ENCODE results near the gene IPO9.

The IPO9 gene

GRCh38 chr1:201786824-201787223, 42.1 kb upstream of the IPO9 start:
- Histone ChIP-seq H3K23ac (ENCODE audit: low read length in 2 of 2) (peak overlapping the region in 1 of 2 experiments; percentile 25), H3K27me3 (ENCODE audit: control insufficient read depth in 1 of 2, insufficient read depth in 1 of 2, low read length in 2 of 2) (no peaks in the 10 kb centered on the region), H3K4me1 (ENCODE audit: control insufficient read depth, insufficient read depth, low read depth, low read length) (peaks cover 6% of the 10 kb centered on the region), H4K8ac (ENCODE audit: low read length) (no peak overlapping the region), H2AFZ (ENCODE audit: low read depth, low read length) (no peak overlapping the region), H3K4ac (ENCODE audit: low read depth in 1 of 2, low read length in 2 of 2) (no peak overlapping the region), H3K14ac (ENCODE audit: low read length in 2 of 2) (no peak overlapping the region), H2BK15ac (ENCODE audit: low read depth, poor library complexity, severe bottlenecking) (no peak overlapping the region), H4K91ac (ENCODE audit: low read length) (no peak overlapping the region), H3K4me2 (ENCODE audit: low read length, poor library complexity, severe bottlenecking) (no peak overlapping the region), H3K27ac (ENCODE audit: low read length, poor library complexity, severe bottlenecking) (no peak overlapping the region), H3K79me1 (replicated peaks; ENCODE audit: low read length, poor library complexity, severe bottlenecking) (peaks cover 26% of the 10 kb centered on the region), H2AK5ac (ENCODE audit: low read length, severe bottlenecking) (no peak overlapping the region), H3K9ac (ENCODE audit: low read length) (peak overlapping the region; percentile 23), H3K36me3 (ENCODE audit: control insufficient read depth in 1 of 2, insufficient read depth in 2 of 2, low read depth in 1 of 2, low read length in 2 of 2) (peaks cover 52 to 93% of the 10 kb centered on the region in 2 experiments), H2BK5ac (ENCODE audit: low read depth, low read length, poor library complexity, severe bottlenecking) (no peak overlapping the region), H3K4me3 (ENCODE audit: insufficient read depth in 1 of 2, low read depth in 1 of 2, low read length in 2 of 2) (peak overlapping the region in 1 of 2 experiments; percentile 21), H3K18ac (ENCODE audit: low read depth in 1 of 2, low read length in 2 of 2) (no peak overlapping the region), H3K9me3 (ENCODE audit: control insufficient read depth, low read length) (no peaks in the 10 kb centered on the region), H2BK12ac (ENCODE audit: low read length in 2 of 2) (no peak overlapping the region), H2BK120ac (ENCODE audit: low read depth, low read length) (no peak overlapping the region)
- 86% methylated on average over 4 of the region's 5 CpGs for WGBS
- no peak for DNase-seq

GRCh38 chr1:201788296-201788695, 40.7 kb upstream of the IPO9 start:
- H4K91ac ChIP-seq (ENCODE audit: low read length), result no peak overlapping the region
- peak overlapping the region; percentile 9 to 17 for H3K4ac ChIP-seq (ENCODE audit: low read depth in 1 of 2, low read length in 2 of 2)
- H3K4me3 ChIP-seq (ENCODE audit: insufficient read depth in 1 of 2, low read depth in 1 of 2, low read length in 2 of 2), result no peak overlapping the region
- no peak overlapping the region for H3K18ac ChIP-seq (ENCODE audit: low read depth in 1 of 2, low read length in 2 of 2)
- peaks cover 23% of the 10 kb centered on the region for H3K79me1 ChIP-seq (replicated peaks; ENCODE audit: low read length, poor library complexity, severe bottlenecking)
- no peak overlapping the region for H3K23ac ChIP-seq (ENCODE audit: low read length in 2 of 2)
- peak overlapping the region in 1 of 2 experiments; percentile 49 for H3K14ac ChIP-seq (ENCODE audit: low read length in 2 of 2)
- no peak overlapping the region for H3K4me2 ChIP-seq (ENCODE audit: low read length, poor library complexity, severe bottlenecking)
- H3K27ac ChIP-seq (ENCODE audit: low read length, poor library complexity, severe bottlenecking), result no peak overlapping the region
- H2AK5ac ChIP-seq (ENCODE audit: low read length, severe bottlenecking), result no peak overlapping the region
- H3K4me1 ChIP-seq (ENCODE audit: control insufficient read depth, insufficient read depth, low read depth, low read length), result peaks cover 17% of the 10 kb centered on the region
- H2BK5ac ChIP-seq (ENCODE audit: low read depth, low read length, poor library complexity, severe bottlenecking), result no peak overlapping the region
- H2AFZ ChIP-seq (ENCODE audit: low read depth, low read length), result no peak overlapping the region
- no peak overlapping the region for H3K9ac ChIP-seq (ENCODE audit: low read length)
- peak overlapping the region; percentile 42 for H4K8ac ChIP-seq (ENCODE audit: low read length)
- WGBS, result 97% methylated on average over 18 of the region's 18 CpGs
- no peak for DNase-seq
- H3K27me3 ChIP-seq (ENCODE audit: control insufficient read depth in 1 of 2, insufficient read depth in 1 of 2, low read length in 2 of 2), result no peaks in the 10 kb centered on the region
- no peak overlapping the region for H2BK15ac ChIP-seq (ENCODE audit: low read depth, poor library complexity, severe bottlenecking)
- H2BK12ac ChIP-seq (ENCODE audit: low read length in 2 of 2), result no peak overlapping the region
- no peaks in the 10 kb centered on the region for H3K9me3 ChIP-seq (ENCODE audit: control insufficient read depth, low read length)
- peaks cover 44 to 92% of the 10 kb centered on the region in 2 experiments for H3K36me3 ChIP-seq (ENCODE audit: control insufficient read depth in 1 of 2, insufficient read depth in 2 of 2, low read depth in 1 of 2, low read length in 2 of 2)
- H2BK120ac ChIP-seq (ENCODE audit: low read depth, low read length), result no peak overlapping the region

GRCh38 chr1:201789245-201789644, 39.7 kb upstream of the IPO9 start:
- peak overlapping the region in 1 of 2 experiments; percentile 8 for H2BK12ac ChIP-seq (ENCODE audit: low read length in 2 of 2)
- 95% methylated on average over 4 of the region's 5 CpGs for WGBS
- peak overlapping the region; percentile 26 for H3K9ac ChIP-seq (ENCODE audit: low read length)
- H3K79me1 ChIP-seq (replicated peaks; ENCODE audit: low read length, poor library complexity, severe bottlenecking), result peaks cover 19% of the 10 kb centered on the region
- H3K23ac ChIP-seq (ENCODE audit: low read length in 2 of 2), result no peak overlapping the region
- H3K4ac ChIP-seq (ENCODE audit: low read depth in 1 of 2, low read length in 2 of 2), result no peak overlapping the region
- no peak overlapping the region for H2BK5ac ChIP-seq (ENCODE audit: low read depth, low read length, poor library complexity, severe bottlenecking)
- no peak for DNase-seq
- H3K14ac ChIP-seq (ENCODE audit: low read length in 2 of 2), result no peak overlapping the region
- no peak overlapping the region for H3K4me2 ChIP-seq (ENCODE audit: low read length, poor library complexity, severe bottlenecking)
- no peak overlapping the region for H3K27ac ChIP-seq (ENCODE audit: low read length, poor library complexity, severe bottlenecking)
- H3K4me3 ChIP-seq (ENCODE audit: insufficient read depth in 1 of 2, low read depth in 1 of 2, low read length in 2 of 2), result no peak overlapping the region
- H4K91ac ChIP-seq (ENCODE audit: low read length), result no peak overlapping the region
- no peak overlapping the region for H2BK15ac ChIP-seq (ENCODE audit: low read depth, poor library complexity, severe bottlenecking)
- peaks cover 44 to 92% of the 10 kb centered on the region in 2 experiments for H3K36me3 ChIP-seq (ENCODE audit: control insufficient read depth in 1 of 2, insufficient read depth in 2 of 2, low read depth in 1 of 2, low read length in 2 of 2)
- H2AK5ac ChIP-seq (ENCODE audit: low read length, severe bottlenecking), result no peak overlapping the region
- peak overlapping the region; percentile 9 for H4K8ac ChIP-seq (ENCODE audit: low read length)
- no peaks in the 10 kb centered on the region for H3K9me3 ChIP-seq (ENCODE audit: control insufficient read depth, low read length)
- H3K27me3 ChIP-seq (ENCODE audit: control insufficient read depth in 1 of 2, insufficient read depth in 1 of 2, low read length in 2 of 2), result no peaks in the 10 kb centered on the region
- peak overlapping the region; percentile 6 to 29 for H3K18ac ChIP-seq (ENCODE audit: low read depth in 1 of 2, low read length in 2 of 2)
- peaks cover 17% of the 10 kb centered on the region for H3K4me1 ChIP-seq (ENCODE audit: control insufficient read depth, insufficient read depth, low read depth, low read length)
- no peak overlapping the region for H2AFZ ChIP-seq (ENCODE audit: low read depth, low read length)
- H2BK120ac ChIP-seq (ENCODE audit: low read depth, low read length), result no peak overlapping the region

- peak; percentile 71 for DNase-seq
- Histone ChIP-seq H2BK5ac (ENCODE audit: low read depth, low read length, poor library complexity, severe bottlenecking) (no peak overlapping the region), H3K9ac (ENCODE audit: low read length) (peak overlapping the region; percentile 52), H2BK120ac (ENCODE audit: low read depth, low read length) (no peak overlapping the region), H3K4me1 (ENCODE audit: control insufficient read depth, insufficient read depth, low read depth, low read length) (peaks cover 17% of the 10 kb centered on the region), H4K8ac (ENCODE audit: low read length) (no peak overlapping the region), H3K4me3 (ENCODE audit: insufficient read depth in 1 of 2, low read depth in 1 of 2, low read length in 2 of 2) (peak overlapping the region in 1 of 2 experiments; percentile 32), H3K18ac (ENCODE audit: low read depth in 1 of 2, low read length in 2 of 2) (peak overlapping the region; percentile 49 to 79), H2AFZ (ENCODE audit: low read depth, low read length) (no peak overlapping the region), H3K14ac (ENCODE audit: low read length in 2 of 2) (no peak overlapping the region), H3K79me1 (replicated peaks; ENCODE audit: low read length, poor library complexity, severe bottlenecking) (peaks cover 23% of the 10 kb centered on the region), H4K91ac (ENCODE audit: low read length) (no peak overlapping the region), H3K27ac (ENCODE audit: low read length, poor library complexity, severe bottlenecking) (no peak overlapping the region), H3K9me3 (ENCODE audit: control insufficient read depth, low read length) (no peaks in the 10 kb centered on the region), H2BK12ac (ENCODE audit: low read length in 2 of 2) (peak overlapping the region; percentile 6 to 51), H3K4me2 (ENCODE audit: low read length, poor library complexity, severe bottlenecking) (no peak overlapping the region), H2AK5ac (ENCODE audit: low read length, severe bottlenecking) (no peak overlapping the region), H2BK15ac (ENCODE audit: low read depth, poor library complexity, severe bottlenecking) (no peak overlapping the region), H3K27me3 (ENCODE audit: control insufficient read depth in 1 of 2, insufficient read depth in 1 of 2, low read length in 2 of 2) (no peaks in the 10 kb centered on the region), H3K23ac (ENCODE audit: low read length in 2 of 2) (no peak overlapping the region), H3K36me3 (ENCODE audit: control insufficient read depth in 1 of 2, insufficient read depth in 2 of 2, low read depth in 1 of 2, low read length in 2 of 2) (peaks cover 49 to 92% of the 10 kb centered on the region in 2 experiments), H3K4ac (ENCODE audit: low read depth in 1 of 2, low read length in 2 of 2) (peak overlapping the region; percentile 0 to 32)
- 35% methylated on average over 2 of the region's 2 CpGs for WGBS
These were observed 38.7 kb upstream of the IPO9 start for GRCh38 chr1:201790261-201790660.
